GM12872 (cell line): ENCODE data around the gene ALKBH3.

ENCODE experiments used
- TF ChIP-seq, protein P1 (sequence below): IDR thresholded peaks from 3 replicates; pipeline ENCODE4 v1.5.1; 2011; ENCODE audit warnings: low read depth, mild to moderate bottlenecking, low read length, moderate library complexity; ENCODE audit not compliant: insufficient read depth

ALKBH3 gene

DNA sequence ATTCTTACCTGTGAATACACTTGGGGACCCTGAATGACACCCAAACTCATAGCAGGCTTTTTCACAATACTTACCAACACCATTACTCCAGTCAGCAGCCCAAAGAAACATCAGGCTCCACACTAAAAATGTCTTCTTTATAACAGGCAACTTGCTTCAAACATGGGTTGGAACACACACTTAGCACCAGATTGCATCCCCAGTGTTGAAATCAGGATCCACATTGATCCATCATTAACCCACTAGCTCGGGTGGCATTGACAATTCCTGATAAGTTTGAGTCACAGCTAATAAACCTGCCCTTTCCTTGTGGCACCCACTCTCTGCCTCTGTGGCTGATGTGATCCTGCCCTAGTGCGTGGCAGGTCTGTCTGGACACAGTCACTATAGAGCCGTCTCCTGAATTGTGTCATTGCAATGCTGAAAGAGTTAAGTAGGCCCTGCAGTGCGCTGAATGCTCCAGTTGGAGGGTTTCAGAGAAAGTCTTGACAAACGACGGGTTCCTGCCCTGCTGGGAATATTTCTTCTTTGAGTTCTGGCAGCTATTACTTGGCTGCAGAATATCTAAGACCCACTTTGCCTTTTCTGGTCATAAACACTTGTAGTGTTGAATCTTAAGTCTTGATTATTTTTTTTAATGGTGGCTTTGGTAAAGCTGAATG, 42.2 kb downstream of the ALKBH3 start:
- TF ChIP-seq, protein P1, sequence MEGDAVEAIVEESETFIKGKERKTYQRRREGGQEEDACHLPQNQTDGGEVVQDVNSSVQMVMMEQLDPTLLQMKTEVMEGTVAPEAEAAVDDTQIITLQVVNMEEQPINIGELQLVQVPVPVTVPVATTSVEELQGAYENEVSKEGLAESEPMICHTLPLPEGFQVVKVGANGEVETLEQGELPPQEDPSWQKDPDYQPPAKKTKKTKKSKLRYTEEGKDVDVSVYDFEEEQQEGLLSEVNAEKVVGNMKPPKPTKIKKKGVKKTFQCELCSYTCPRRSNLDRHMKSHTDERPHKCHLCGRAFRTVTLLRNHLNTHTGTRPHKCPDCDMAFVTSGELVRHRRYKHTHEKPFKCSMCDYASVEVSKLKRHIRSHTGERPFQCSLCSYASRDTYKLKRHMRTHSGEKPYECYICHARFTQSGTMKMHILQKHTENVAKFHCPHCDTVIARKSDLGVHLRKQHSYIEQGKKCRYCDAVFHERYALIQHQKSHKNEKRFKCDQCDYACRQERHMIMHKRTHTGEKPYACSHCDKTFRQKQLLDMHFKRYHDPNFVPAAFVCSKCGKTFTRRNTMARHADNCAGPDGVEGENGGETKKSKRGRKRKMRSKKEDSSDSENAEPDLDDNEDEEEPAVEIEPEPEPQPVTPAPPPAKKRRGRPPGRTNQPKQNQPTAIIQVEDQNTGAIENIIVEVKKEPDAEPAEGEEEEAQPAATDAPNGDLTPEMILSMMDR, result no peak

DNA sequence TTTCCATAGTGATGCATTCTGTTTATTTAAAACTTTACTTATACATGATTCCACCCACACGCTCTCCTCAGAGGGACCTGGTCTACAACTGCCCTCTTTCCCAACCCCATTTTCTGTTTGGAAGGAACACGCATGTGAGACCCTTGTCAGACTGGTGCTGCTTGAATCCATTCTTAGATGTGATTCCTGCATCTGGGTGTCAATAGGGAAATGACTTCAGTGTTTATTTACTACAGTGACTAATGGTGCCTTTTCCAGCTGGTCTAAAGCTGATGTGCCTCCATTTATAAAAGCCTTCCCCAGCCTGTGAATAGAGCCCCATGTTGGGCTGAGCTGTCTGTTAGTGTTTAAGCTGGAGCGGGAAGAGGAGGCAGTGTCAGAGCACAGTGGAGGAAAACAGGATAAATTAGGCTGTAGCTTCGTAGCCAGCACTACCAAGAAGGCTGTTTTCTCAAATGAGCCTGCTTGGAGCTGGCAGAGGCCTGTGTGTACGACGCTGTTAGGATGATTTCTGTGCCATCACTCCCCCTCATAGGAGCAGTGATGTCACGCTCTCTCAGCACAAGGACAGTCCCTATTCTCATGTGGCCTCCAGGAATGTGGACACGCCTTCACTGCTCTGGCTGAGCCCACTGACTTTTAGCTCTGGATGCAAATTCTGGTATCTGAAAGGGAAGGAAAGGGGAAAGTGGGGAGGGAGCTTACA, 42.9 kb downstream of the ALKBH3 start:
- TF ChIP-seq, protein P1, result no peak

DNA sequence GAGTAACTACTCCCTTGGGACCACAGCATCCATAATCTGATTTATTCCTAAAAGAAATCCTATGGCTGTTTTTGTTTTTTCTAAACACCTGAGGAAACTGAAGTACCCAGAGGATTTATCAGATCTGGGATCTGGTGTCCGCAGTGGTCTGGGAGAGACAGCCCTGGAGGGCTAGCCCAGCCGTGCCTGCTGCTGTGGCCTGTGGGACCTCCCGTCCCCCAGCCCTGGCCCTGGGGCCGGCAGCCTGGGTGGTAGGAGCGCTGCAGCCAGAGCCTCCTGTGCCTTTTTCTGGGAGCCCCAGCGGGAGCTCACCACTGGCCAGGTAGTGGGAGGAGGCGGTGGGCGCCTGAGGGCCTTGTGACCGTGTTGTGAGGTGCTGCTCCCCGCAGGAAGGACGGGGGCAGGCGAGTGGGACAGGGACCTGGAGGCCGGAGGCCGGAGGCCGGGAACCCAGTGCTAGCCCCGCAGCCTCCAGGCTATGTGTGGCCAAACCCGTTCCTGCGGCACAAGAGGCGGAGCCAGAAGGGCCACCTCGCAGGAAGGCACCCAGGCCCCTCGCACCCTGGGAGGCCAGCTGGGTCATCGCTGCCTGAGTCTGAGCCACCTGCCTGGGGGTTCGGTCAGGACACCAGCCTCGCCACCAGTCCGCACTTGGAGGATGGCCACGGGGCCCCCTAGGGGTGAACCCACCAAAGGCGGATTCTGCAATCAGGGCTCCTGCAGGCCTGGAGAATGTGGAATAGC, 43.7 kb downstream of the ALKBH3 start:
- TF ChIP-seq, protein P1, result 0 out of 3 replicates have a peak, but pooled peaks have one; percentile 21

DNA sequence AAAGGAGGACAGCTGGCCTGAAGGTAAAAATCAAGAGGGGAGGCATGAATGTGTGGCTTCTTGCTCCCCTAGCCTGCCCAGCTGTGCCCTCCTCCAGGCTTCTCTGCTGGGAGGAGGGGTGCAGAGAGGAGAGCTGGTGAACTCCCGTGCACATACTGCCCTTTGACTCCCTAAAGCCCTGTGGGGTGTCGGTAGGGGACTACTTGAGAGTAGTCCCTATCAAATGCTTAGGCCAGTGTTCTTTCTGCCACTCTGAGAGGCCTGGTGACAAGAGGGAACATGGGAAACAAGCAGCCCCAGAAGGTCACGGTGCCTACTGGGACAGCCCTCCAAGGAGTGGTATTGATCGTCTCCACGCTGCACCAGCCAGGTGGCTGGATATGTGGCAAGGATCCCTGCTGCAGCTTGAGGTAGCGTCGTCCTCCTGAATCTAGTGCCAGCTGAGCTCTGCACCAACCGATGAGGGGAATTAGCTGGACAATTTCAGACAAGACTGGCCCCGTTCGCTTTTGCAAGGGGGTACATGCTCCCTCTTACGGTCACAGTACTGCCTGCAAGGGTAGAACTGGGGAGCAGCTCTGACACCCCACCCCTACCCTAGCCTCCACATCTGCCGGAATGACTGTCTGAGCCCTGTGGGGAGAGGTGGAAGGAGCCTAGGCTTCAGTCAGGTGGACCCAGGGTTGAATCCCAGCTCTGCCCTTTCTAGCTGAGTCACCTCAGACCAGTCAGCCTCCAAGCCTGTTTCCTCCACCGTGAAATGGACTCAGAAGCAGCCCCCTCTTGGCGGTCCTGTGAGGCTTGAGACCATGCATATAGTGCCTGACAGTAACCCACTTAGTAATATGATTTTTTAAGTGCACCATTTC, 44.7 kb downstream of the ALKBH3 start:
- TF ChIP-seq, protein P1, result no peak

DNA sequence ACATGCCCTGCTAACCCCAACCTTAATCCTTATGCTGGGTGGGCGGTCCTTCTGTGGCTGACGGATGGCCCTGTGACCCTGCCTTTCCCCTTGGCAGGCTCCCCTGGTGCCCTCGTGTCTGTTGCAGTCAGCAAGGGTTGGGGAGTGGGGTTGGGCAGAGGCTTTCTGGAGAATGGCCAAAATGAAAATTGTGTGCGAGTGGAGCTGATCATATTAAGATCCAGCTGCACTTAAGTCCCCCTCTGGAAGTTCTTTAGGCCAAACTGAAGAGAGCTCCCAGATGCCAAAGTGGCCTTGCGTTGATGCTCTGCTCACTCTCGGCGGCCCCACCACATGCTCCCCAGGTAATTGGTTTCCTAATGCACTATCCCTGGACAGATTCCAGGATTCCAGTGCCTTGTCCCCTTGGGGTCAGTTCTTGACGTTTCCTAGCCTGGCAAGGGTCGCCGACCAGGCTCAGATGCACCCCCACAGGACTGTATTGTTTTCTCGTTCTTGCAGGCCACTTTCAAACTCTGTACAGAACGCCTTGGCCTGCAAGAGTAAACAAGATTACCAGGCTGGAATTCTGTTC, 45.4 kb downstream of the ALKBH3 start:
- TF ChIP-seq, protein P1, result no peak

DNA sequence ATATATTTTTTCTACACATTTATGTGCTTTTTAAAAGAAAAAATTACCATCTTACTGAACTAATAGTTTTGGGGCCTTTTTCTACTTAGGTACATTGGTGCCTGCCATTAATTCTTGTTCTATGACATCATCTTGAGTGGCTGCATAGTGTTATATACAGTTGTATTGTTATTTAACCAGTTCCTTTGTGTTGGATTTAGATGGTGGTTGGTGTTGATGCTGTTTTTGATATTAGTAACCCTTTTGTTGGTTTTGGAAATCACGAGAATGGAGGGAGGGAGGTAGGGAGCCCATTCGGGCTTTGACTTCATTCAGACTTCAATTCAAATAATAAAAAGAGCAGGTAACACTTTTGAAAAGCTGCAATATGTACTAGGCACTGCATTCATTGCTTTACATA, 46.4 kb downstream of the ALKBH3 start:
- TF ChIP-seq, protein P1, result no peak
